Liver (tissue), 9 donors: Measurements from ENCODE around the gene TEX10. TPM values are rescaled to one million over a fixed set of nuclear protein-coding genes. Genes with fewer than 3 reads are reported as not detected.

Source experiments
- DNase-seq: peaks from one replicate; pipeline ENCODE4 v3.0.0-alpha.2; 2017; ENCODE audit warnings: low spot score
- H3K27ac ChIP-seq, 2 donors: one replicate each; pipeline ENCODE4 v1.7.0; 2013; ENCODE audit warnings: inconsistent platforms in 2 of 2, low read length in 2 of 2, control low read depth in 1 of 2, low read depth in 1 of 2, mild to moderate bottlenecking in 1 of 2
- H3K27me3 ChIP-seq, 4 donors: one replicate each; pipeline versions ENCODE4 v1.6.1 to v1.7.0; 2013; ENCODE audit warnings: low read length in 3 of 4, inconsistent platforms in 1 of 4, mild to moderate bottlenecking in 1 of 4, moderate library complexity in 1 of 4; ENCODE audit not compliant: control insufficient read depth in 4 of 4, insufficient read depth in 4 of 4
- H3K36me3 ChIP-seq, 4 donors: one replicate each; pipeline versions ENCODE4 v1.6.1 to v1.7.0; 2013; ENCODE audit warnings: low read length in 3 of 4, mild to moderate bottlenecking in 3 of 4, low read depth in 1 of 4, moderate library complexity in 1 of 4; ENCODE audit not compliant: control insufficient read depth in 4 of 4, insufficient read depth in 3 of 4
- H3K4me1 ChIP-seq, 4 donors: one replicate each; pipeline versions ENCODE4 v1.6.1 to v1.7.0; 2013; ENCODE audit warnings: low read length in 3 of 4, mild to moderate bottlenecking in 3 of 4, moderate library complexity in 1 of 4; ENCODE audit not compliant: control insufficient read depth in 4 of 4, insufficient read depth in 4 of 4
- H3K4me3 ChIP-seq, 3 donors: one replicate each; pipeline versions ENCODE4 v1.6.1 to v1.7.0; 2013; ENCODE audit warnings: low read length in 3 of 3, control low read depth in 1 of 3, low read depth in 1 of 3, mild to moderate bottlenecking in 1 of 3
- H3K9ac ChIP-seq, 2 donors: one replicate each; pipeline ENCODE4 v1.7.0; 2013; ENCODE audit warnings: low read length in 2 of 2, mild to moderate bottlenecking in 2 of 2, moderate library complexity in 2 of 2, control low read depth in 1 of 2, low read depth in 1 of 2
- H3K9me3 ChIP-seq, 4 donors: one replicate each; pipeline versions ENCODE4 v1.6.1 to v1.7.0; 2013; ENCODE audit warnings: low read length in 3 of 4; ENCODE audit not compliant: control insufficient read depth in 4 of 4
- EGR1 ChIP-seq, 2 donors: IDR thresholded peaks; 2 replicates each; pipeline ENCODE4 v1.6.1; 2016 to 2018; ENCODE audit warnings: antibody characterized with exemption in 2 of 2, low read depth in 2 of 2
- FOXA1 ChIP-seq: IDR thresholded peaks from 2 replicates; pipeline ENCODE4 v1.6.1; 2016; ENCODE audit warnings: antibody characterized with exemption
- FOXA2 ChIP-seq: IDR thresholded peaks from 2 replicates; pipeline ENCODE4 v1.6.1; 2016; ENCODE audit warnings: antibody characterized with exemption
- GABPA ChIP-seq, 2 donors: IDR thresholded peaks in 1 of 2; conservative IDR thresholded peaks in 1 of 2; 2 replicates each; pipeline ENCODE4 v1.6.1; 2016; ENCODE audit warnings: antibody characterized with exemption in 2 of 2, mild to moderate bottlenecking in 1 of 2, moderate library complexity in 1 of 2
- HNF4A ChIP-seq, 2 donors: conservative IDR thresholded peaks; 2 replicates each; pipeline ENCODE4 v1.6.1; 2016; ENCODE audit warnings: antibody characterized with exemption in 2 of 2, mild to moderate bottlenecking in 2 of 2
- HNF4G ChIP-seq: IDR thresholded peaks from 2 replicates; pipeline ENCODE4 v1.6.1; 2016; ENCODE audit warnings: antibody characterized with exemption
- JUND ChIP-seq, 2 donors: IDR thresholded peaks; 2 replicates each; pipeline ENCODE4 v1.6.1; 2016; ENCODE audit warnings: antibody characterized with exemption in 2 of 2
- NR2F2 ChIP-seq: IDR thresholded peaks from 2 replicates; pipeline ENCODE4 v1.6.1; 2016; ENCODE audit warnings: antibody characterized with exemption
- RAD21 ChIP-seq, 2 donors: IDR thresholded peaks; 2 replicates each; pipeline ENCODE4 v1.6.1; 2016; ENCODE audit warnings: antibody characterized with exemption in 2 of 2, mild to moderate bottlenecking in 2 of 2
- RXRA ChIP-seq, 2 donors: IDR thresholded peaks; 2 replicates each; pipeline ENCODE4 v1.6.1; 2017 to 2018; ENCODE audit warnings: antibody characterized with exemption in 2 of 2, mild to moderate bottlenecking in 1 of 2
- SP1 ChIP-seq: IDR thresholded peaks from 2 replicates; pipeline ENCODE4 v1.6.1; 2018; ENCODE audit warnings: antibody characterized with exemption, mild to moderate bottlenecking
- TAF1 ChIP-seq: conservative IDR thresholded peaks from 2 replicates; pipeline ENCODE4 v1.6.1; 2016; ENCODE audit warnings: antibody characterized with exemption, mild to moderate bottlenecking
- YY1 ChIP-seq: IDR thresholded peaks from 2 replicates; pipeline ENCODE4 v1.6.1; 2016; ENCODE audit warnings: antibody characterized with exemption, mild to moderate bottlenecking
- WGBS: extraction: QIAGEN DNeasy Blood & Tissue Kit; methylation state at CpG from one replicate; pipeline ENCODE4 v1.1.7; 2013; 5-methylcytosine and 5-hydroxymethylcytosine counted together
- polyA plus RNA-seq, 2 donors: library from polyadenylated mRNA; stranded (reverse) in 1 of 2; unstranded in 1 of 2; fragments of 200-250 nt in 1 of 2; fragments of >200 nt in 1 of 2; fragmentation: Nextera tagmentation in 1 of 2; extraction: Ambion mirVana in 1 of 2; gene quantifications; one replicate each; pipeline versions ENCODE4 v1.2.1 to v1.2.3, GENCODE V29; 2013 to 2015
- total RNA-seq, 2 donors: library from RNA; depleted of rRNA; stranded (reverse); fragments of >200 nt; gene quantifications; one replicate each; pipeline ENCODE4 v1.2.3, GENCODE V29; 2014
- TF ChIP-seq, protein P1 (sequence below): IDR thresholded peaks from 2 replicates; pipeline ENCODE4 v1.6.1; 2016; ENCODE audit warnings: antibody characterized with exemption
- TF ChIP-seq, protein P2 (sequence below): fragments of 150-350 bp; IDR thresholded peaks from 2 replicates; pipeline ENCODE4 v1.5.1; 2017; ENCODE audit warnings: improper control_type of control experiment, low read depth, low read length; ENCODE audit not compliant: missing input control
- TF ChIP-seq, protein P3 (sequence below): IDR thresholded peaks from 2 replicates; pipeline ENCODE4 v1.6.1; 2016; ENCODE audit warnings: antibody characterized with exemption
- TF ChIP-seq, protein P4 (sequence below): IDR thresholded peaks from 2 replicates; pipeline ENCODE4 v1.6.1; 2016; ENCODE audit warnings: antibody characterized with exemption, mild to moderate bottlenecking
- TF ChIP-seq, protein P5 (sequence below): IDR thresholded peaks from 2 replicates; pipeline ENCODE4 v1.6.1; 2016; ENCODE audit warnings: antibody characterized with exemption
- donor health status: healthy.
- donor health status: healthy.
- donor health status: healthy.
- donor health status: healthy.
- donor health status: healthy.

The TEX10 gene
- total RNA-seq, result 10 to 100 TPM in 1 of 2 donors, 1 to 10 TPM in 1; 7.4 to 10.0 TPM
- polyA plus RNA-seq, result 1 to 10 TPM; 3.3 to 4.7 TPM

DNA sequence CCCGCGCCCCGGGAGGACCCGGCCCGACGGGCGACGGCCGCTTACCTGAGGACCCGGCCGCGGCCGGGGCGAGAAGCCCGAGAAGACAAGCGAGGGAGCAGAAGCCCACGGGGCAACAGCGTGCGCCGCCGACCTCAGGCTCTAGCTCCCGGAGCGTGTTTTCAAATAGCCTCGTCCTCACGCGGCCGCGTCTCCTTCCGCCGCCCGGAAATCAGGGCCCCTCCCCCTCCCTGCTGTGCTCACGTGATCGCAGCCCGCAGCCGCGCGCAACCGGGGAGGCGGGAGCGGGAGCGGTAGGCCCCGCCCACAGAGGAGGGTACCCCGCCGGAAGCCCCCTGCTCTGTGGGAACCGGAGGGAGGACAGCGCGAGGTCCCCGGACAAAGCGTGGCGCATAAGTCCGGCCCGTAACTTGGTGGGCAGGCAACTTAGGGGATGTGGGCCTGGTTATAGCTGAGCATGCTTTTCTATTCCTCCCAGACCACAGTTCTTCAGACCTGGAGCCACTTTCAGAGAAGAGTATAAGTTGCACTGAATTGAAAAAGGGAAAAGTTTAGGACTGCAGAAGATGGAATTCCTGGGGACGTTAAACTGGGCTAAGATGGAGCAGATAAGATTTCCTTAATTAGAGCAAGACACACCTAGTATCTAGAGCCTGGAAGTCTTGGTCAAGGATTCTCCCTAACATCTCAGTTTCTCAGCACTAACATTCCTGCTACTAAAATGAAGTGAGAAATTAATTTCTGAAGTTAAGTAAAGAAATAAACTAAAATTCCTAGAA is at the start of gene TEX10:
TEX10 (minus strand) TSS at position 216 of the 779 bp plus-strand sequence. CDS start 3,579 bp downstream, outside the sequence.
- Histone ChIP-seq H3K27ac (peak within 1 kb of the TSS; percentile 79 to 82), H3K4me1 (peaks cover 0 to 17% (median 0%) of the 10 kb centered on the region in 4 donors), H3K27me3 (no peaks in the 10 kb centered on the region), H3K36me3 (no peaks in the 10 kb centered on the region), H3K9me3 (no peaks in the 10 kb centered on the region), H3K9ac (peak within 1 kb of the TSS; percentile 86 to 91), H3K4me3 (peak within 1 kb of the TSS; percentile 84 to 94 (median 92))
- WGBS, result under 1% methylated on average over 53 of the region's 53 CpGs
- peak; percentile 86 for DNase-seq
- no peak for TF ChIP-seq TAF1
- TF ChIP-seq, protein P1, sequence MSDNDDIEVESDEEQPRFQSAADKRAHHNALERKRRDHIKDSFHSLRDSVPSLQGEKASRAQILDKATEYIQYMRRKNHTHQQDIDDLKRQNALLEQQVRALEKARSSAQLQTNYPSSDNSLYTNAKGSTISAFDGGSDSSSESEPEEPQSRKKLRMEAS, result peak; percentile 67
- TF ChIP-seq RAD21 (IDR thresholded peaks at IDR 0.05), result no peak
- TF ChIP-seq, protein P2, sequence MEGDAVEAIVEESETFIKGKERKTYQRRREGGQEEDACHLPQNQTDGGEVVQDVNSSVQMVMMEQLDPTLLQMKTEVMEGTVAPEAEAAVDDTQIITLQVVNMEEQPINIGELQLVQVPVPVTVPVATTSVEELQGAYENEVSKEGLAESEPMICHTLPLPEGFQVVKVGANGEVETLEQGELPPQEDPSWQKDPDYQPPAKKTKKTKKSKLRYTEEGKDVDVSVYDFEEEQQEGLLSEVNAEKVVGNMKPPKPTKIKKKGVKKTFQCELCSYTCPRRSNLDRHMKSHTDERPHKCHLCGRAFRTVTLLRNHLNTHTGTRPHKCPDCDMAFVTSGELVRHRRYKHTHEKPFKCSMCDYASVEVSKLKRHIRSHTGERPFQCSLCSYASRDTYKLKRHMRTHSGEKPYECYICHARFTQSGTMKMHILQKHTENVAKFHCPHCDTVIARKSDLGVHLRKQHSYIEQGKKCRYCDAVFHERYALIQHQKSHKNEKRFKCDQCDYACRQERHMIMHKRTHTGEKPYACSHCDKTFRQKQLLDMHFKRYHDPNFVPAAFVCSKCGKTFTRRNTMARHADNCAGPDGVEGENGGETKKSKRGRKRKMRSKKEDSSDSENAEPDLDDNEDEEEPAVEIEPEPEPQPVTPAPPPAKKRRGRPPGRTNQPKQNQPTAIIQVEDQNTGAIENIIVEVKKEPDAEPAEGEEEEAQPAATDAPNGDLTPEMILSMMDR, result no peak
- TF ChIP-seq, protein P3, sequence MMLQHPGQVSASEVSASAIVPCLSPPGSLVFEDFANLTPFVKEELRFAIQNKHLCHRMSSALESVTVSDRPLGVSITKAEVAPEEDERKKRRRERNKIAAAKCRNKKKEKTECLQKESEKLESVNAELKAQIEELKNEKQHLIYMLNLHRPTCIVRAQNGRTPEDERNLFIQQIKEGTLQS, result no peak
- TF ChIP-seq NR2F2, result no peak
- no peak for TF ChIP-seq FOXA1
- peak; percentile 41 for TF ChIP-seq SP1
- TF ChIP-seq GABPA (IDR thresholded peaks at IDR 0.05 in 1 of 2, conservative IDR thresholded peaks at IDR 0.05 in 1 of 2), result peak; percentile 58 to 87
- TF ChIP-seq HNF4G, result no peak
- TF ChIP-seq HNF4A (conservative IDR thresholded peaks at IDR 0.05), result no peak
- no peak for TF ChIP-seq YY1
- TF ChIP-seq RXRA (IDR thresholded peaks at IDR 0.05), result no peak
- TF ChIP-seq, protein P4, sequence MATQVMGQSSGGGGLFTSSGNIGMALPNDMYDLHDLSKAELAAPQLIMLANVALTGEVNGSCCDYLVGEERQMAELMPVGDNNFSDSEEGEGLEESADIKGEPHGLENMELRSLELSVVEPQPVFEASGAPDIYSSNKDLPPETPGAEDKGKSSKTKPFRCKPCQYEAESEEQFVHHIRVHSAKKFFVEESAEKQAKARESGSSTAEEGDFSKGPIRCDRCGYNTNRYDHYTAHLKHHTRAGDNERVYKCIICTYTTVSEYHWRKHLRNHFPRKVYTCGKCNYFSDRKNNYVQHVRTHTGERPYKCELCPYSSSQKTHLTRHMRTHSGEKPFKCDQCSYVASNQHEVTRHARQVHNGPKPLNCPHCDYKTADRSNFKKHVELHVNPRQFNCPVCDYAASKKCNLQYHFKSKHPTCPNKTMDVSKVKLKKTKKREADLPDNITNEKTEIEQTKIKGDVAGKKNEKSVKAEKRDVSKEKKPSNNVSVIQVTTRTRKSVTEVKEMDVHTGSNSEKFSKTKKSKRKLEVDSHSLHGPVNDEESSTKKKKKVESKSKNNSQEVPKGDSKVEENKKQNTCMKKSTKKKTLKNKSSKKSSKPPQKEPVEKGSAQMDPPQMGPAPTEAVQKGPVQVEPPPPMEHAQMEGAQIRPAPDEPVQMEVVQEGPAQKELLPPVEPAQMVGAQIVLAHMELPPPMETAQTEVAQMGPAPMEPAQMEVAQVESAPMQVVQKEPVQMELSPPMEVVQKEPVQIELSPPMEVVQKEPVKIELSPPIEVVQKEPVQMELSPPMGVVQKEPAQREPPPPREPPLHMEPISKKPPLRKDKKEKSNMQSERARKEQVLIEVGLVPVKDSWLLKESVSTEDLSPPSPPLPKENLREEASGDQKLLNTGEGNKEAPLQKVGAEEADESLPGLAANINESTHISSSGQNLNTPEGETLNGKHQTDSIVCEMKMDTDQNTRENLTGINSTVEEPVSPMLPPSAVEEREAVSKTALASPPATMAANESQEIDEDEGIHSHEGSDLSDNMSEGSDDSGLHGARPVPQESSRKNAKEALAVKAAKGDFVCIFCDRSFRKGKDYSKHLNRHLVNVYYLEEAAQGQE, result no peak
- TF ChIP-seq FOXA2, result no peak
- TF ChIP-seq, protein P5, sequence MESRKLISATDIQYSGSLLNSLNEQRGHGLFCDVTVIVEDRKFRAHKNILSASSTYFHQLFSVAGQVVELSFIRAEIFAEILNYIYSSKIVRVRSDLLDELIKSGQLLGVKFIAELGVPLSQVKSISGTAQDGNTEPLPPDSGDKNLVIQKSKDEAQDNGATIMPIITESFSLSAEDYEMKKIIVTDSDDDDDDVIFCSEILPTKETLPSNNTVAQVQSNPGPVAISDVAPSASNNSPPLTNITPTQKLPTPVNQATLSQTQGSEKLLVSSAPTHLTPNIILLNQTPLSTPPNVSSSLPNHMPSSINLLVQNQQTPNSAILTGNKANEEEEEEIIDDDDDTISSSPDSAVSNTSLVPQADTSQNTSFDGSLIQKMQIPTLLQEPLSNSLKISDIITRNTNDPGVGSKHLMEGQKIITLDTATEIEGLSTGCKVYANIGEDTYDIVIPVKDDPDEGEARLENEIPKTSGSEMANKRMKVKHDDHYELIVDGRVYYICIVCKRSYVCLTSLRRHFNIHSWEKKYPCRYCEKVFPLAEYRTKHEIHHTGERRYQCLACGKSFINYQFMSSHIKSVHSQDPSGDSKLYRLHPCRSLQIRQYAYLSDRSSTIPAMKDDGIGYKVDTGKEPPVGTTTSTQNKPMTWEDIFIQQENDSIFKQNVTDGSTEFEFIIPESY, result no peak
- no peak for TF ChIP-seq EGR1 (IDR thresholded peaks at IDR 0.05; ENCODE audit: low read depth in 2 of 2)
- TF ChIP-seq JUND (IDR thresholded peaks at IDR 0.05), result no peak
